HG03060 (cell line): ENCODE data around the gene CRYGD.
"Not testable (repeated sequence)": the region's sequence is repeated elsewhere in the genome, so short reads cannot be mapped to it uniquely, and the experiment has no call there.

Experiments
- ATAC-seq: cut with Tn5 transposase; IDR thresholded peaks from one replicate; pipeline ENCODE4 v1.9.1; 2021; ENCODE audit warnings: low read depth, moderate number of reproducible peaks; ENCODE audit not compliant: unreplicated experiment

CRYGD gene

DNA sequence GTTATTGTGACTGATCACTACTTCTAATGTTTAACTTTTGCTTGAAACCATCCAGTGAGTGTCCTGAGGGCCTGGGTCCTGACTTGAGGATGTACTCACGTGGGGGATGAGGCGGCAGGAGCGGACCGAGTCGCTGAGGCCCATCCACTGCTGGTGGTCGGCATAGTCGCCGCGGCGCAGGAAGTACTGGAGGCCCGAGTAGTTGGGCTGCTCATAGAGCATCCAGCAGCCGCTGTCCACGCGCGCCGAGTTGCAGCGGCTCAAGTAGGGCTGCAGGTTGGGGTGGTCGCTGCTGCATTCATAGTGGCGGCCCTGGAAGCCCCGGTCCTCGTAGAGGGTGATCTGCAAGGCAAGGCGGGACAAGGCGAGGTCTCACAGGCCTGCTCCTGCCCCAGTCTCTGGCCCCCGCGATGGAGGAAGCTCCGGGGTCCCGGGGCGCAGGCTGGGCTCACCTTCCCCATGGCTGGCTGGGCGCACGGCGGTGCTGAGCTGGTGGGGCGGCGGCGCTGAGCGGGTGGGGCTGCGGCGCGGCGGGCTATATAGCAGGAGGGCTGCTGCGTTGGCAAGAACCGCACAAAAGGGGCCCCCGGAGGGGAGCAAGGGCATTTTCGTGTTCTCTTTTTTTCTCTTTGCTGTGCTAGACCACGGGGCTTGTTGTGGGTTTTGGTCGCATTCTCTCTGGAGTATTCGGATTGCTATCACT is at the start of gene CRYGD:
Gene CRYGD, minus strand, starts transcription at position 512 of the 703 bp plus-strand sequence. Its CDS starts 51 bp downstream, at position 461.
- ATAC-seq, result not testable (repeated sequence)

DNA sequence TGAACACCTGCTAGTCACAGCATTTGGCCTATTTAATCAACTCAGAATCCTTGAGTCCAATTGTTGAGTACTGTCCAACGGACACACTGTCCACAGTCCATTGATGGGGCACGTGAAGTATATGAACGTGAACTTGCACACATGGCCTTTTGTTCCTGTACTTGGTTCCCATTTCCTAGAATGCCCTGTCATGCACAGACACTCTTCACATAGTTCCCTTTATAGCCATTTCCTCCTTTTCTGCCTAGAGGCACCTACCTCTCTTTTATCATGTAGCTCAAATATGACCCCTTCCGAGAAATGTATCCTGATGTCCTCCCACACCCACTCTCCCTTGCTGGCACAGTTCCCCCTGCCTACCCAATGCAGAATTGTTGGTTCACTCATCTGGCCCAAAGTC is 47.8 kb upstream of the CRYGD start:
- no peak for ATAC-seq

DNA sequence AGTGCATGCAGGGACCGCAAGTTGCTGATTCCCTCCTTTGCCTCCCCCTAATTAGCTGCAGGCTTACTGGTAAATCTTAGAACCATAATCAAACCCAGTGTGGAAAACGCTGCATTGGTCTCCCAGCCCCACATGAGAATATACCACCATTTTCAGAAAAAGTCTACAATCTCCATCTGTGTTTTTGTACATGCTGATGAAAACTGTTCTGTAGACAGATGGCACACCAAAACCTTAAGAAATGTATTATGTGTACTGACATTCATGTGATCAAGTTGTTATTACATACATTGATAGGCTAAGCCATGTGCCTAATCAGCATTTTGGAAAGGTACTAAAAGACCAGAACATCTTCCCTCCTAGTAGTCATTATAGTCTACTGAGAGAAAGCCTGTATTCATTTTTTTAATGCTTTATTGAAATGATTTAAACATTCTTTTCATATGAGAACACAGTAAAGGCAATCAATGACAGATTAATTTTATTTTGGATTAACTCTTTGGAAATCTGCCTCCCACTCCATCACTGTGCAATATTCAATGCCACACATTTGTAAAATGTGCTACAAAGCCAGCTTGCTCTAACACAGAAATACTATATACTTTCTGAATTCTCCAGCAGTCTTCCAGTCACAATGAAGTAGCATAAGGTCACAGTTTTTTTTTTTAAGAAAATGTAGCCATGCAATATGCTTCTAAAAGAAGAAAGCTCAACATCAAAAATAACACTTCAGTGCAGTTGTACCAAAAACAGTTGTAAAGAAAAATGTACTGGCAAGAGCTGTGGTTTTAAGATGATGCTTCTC is 40.8 kb upstream of the CRYGD start:
- no peak for ATAC-seq

DNA sequence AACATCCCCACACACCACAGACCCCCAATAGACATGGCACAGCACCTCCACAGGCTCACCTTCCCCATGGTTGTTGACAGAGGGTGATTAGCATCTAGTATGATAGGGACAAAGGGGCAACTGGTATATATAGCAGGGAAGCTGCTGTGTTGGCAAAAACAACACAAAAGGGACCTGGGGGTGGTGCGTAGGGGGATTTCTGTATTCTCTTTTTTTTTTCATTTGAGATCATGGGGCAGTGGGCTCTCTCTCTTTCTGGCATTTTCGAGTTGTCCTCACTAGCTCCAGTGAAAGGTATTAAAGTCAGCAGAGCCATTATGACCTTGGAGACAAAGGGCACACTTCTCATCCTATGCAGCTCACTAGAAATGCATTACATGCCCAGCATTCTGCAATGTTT is 39.2 kb upstream of the CRYGD start, which contains the start of gene CRYGA:
Gene CRYGA, minus strand, starts transcription at position 101 of the 400 bp plus-strand sequence. Its CDS starts 33 bp downstream, at position 68.
- no peak for ATAC-seq

DNA sequence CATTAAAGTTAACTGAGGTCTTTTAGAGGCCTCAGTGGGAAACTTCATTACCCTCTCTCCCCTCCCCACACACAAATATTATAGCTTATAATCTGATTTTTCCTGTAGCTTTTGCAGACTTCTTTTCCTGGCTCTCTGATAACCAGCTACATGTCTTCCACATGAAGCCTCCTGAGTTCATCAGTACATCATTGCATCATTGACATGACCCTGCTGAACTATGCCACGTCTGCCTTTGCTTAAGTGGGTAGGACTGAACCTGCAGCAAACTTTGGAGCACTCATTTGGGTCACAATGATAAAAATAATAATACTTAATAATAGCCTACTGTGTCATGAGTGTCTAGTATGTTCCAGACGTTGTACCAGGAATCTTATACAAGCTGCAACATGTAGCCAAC is 32.1 kb upstream of the CRYGD start:
- no peak for ATAC-seq

DNA sequence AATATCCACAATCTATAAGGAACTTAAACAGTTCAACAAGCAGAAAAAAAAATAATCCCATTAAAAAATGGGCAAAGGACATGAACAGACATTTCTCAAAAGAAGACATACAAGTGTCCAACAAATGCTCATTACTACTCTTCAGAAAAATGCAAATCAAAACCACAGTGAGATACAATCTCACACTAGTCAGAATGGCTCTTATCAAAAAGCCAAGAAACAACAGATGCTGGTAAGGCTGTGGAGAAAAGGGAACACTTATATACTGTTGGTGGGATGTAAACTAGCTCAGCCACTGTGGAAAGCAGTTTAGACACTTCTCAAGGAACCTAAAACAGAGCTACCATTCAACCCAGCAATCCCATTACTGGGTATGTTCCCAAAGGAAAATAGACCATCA is 28.8 kb upstream of the CRYGD start:
- ATAC-seq, result no peak

DNA sequence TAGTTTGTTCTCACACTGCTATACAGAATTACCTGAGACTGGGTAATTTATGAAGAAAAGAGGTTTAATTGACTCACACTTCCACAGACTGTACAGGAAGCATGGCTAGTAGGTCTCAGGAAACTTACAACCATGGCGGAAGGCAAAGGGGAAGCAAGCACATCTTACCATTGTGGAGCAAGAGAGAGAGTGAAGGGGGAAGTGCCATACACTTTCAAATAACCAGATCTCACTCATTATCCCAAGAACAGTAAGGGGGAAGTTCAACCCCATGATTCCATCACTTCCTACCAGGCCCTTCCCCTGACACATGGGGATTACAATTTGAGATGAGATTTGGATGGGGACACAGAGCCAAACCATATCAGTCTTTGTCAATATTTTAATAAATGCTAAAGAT is 26.6 kb upstream of the CRYGD start:
- no peak for ATAC-seq

DNA sequence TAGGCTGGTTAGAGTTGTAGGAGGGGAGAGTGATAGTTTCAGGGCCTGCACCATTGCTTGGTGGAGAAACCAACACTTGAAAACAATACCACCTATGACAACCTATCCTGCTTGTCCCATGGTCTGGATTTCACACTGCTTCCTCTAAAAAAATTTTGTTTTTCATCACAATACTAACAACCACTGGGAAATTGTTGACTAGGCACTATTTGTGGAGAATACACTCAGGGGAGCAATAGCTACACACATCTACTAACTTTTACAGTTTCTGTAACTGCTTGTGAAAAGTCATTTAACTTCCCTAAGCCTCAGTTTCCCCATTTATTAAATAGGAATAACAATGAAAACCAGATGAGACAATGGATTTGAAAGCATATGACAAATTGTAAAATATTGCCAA is 25.8 kb upstream of the CRYGD start:
- ATAC-seq, result no peak

DNA sequence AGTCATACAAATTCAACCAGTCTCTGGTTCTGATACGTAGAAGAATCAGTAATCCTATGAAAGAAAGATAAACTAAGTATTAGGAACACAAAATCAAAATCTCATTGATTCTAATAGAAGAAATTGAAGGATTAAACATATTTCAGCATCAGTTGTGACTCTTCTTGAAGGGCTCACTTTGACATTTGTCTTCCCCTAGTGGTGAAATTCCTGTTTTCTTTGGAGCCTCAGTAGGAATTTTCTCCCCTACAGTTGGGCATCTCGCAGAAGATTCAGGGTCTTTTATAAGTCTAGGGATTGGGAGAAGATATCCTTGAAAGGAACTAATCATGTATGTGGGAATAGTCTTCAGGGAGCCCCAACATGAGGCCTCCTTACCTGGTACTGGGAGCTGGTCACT is 24.5 kb upstream of the CRYGD start:
- ATAC-seq, result no peak

DNA sequence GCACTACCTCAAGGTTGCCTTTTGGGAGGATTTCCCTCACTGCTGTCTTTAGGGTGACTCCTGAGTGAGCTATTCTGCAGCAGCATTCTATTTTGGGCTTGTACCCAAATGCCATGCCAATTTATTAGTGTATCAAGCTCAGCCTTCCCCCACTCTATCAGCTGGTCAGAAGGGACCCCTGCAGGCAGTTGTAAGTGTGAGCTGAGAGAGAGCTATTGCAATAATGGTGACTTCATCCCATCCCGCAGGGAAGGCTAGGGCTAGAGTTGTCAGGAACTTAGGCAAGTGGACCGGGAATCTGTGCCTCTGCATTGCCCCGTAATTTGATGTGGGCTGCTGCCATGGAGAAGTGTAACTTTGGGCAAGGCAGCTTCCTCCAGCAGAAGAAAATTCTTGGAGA is 23.4 kb upstream of the CRYGD start:
- no peak for ATAC-seq

DNA sequence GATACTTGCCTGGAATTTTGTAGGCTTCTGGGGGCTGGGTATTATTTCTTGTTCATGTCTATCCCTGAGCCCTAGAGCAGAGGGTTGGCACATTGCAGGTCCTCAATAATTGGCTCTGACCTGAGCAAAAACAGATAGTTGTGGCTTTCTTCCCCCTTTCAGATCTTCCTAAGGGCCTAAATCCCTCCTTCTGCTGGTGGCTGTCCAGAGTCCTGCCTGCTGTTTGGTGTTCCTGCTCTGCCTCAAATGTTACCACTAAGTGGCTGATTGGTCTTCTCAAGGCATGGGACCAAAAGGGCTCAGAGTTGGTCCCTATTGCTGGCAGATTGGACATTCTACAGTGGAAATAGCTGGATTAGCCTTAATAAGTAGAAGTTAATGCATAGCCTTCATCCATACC is 22.7 kb upstream of the CRYGD start:
- no peak for ATAC-seq

DNA sequence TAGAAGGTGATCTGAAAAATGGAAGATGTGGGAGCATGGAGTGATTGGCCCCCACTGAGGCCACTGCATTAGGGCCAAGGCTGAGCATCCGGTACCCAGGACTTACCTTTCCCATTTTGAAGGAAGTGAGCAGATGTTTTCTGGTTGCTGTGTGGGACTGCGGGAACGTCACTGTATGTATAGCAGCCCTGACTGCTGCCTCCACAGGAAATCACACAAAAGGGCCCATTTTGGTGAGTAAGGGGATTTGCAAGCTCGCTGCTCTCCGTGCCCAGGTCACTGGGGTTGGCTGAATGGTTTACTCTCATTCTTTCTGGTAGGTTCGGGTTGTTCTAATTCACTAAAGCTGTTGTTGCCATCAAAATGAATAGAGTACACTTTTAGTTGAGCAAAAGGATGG is 21.7 kb upstream of the CRYGD start, which contains the start of gene CRYGB:
Gene CRYGB, minus strand, starts transcription at position 153 of the 400 bp plus-strand sequence. Its CDS starts 38 bp downstream, at position 115.
- ATAC-seq, result no peak

DNA sequence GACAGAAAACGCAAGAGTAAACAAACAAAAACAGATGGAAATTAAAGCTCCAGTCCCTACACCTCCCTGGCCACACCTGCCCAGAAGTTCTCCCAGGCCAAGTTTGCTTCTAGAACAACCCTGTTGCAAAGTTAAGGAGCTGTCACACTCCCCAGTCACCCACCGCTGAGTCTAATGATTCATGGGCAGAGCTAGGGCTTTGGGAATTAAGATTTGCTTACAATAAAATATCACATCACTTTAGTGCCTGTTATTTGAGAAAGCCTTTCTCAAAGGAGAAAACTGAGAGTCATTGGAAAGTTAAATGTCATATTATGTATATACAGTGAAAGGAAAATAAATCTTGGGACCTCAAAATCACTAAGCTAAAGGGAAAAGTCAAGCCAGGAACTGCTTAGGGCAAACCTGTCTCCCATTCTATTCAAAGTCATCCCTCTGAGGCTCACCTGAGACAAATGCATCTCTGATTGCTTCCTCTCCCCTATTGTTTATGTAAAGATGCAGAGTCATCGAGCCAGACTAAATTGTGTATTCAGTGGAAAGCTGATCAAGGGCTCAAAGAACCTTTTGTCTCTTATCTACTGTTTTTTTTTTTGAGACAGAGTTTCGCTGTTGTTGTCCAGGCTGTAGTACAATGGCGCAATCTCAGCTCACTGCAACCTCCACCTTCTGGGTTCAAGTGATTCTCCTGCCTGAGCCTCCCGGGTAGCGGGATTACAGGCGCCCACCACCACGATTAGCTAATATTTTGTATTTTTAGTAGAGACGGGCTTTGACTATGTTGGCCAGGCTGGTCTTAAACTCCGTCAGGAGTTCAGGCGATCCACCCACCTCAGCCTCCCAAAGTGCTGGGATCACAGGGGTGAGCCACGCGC is 18.8 kb upstream of the CRYGD start:
- ATAC-seq, result no peak

DNA sequence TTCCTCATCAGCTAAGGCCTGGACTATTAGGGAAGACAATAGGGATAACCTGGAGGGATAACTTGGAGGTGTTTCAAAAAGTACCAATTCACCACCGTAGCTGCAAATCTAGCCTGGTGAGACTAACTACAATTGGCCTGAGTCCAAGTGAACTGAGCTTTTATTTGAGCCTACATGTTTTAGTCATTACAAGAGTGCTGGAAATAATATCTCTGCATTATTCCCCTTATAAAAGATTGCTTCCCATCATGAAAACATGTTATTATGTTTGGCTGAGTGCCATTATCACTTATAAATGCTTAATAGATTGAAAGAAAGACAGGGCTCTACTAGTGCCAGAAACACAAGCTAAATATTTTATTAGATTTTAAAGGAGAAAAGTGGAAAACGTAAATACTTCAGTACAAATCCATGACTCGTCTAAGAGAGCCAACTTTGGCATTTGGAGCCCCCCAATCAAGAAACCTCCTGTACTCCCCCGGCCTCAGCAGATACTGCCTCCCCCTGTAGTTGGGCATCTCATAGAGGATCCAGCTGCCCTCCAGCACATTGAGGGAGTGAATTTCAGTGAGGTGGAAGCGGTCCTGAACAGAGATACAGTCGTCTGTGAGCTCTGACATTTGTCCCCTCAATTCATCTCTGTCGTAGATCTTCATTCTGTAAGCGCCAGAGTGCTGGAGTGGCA is 18.1 kb upstream of the CRYGD start:
- no peak for ATAC-seq

DNA sequence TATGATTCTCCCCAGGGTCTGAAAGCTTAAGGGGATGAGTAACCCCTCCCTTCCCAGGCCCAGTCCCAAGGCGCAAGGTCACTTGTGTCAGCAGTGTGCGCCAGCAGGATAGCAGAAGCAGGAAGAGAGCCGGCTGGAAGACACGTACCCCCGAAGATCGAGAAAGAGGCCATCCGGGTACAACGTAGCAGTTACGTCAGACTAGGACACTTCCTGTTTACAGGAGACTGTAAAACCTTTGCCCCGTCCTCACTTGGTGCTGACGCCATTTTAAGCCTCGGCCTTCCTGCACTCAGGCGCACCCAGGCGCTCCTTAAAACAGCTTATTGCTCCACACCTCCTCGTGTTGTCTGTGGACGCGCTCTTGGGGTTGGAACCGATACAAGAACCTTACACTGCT is 15.1 kb upstream of the CRYGD start:
- ATAC-seq, result no peak

DNA sequence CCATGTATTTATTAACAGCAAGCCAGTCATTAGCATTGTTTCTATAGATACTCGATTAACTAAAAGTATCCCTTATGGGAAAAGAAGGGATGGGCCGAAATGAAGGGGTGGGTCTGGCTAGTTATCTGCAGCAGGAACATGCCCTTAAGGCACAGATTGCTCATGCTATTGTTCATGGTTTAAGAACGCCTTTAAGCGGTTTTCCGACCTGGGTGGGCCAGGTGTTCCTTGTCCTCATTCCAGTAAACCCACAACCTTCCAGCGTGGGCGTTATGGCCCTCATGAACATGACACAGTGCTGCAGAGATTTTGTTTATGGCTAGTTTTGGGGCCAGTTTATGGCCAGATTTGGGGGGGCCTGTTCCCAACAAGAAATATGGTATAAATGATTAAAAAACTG is 14.0 kb upstream of the CRYGD start:
- not testable (repeated sequence) for ATAC-seq

DNA sequence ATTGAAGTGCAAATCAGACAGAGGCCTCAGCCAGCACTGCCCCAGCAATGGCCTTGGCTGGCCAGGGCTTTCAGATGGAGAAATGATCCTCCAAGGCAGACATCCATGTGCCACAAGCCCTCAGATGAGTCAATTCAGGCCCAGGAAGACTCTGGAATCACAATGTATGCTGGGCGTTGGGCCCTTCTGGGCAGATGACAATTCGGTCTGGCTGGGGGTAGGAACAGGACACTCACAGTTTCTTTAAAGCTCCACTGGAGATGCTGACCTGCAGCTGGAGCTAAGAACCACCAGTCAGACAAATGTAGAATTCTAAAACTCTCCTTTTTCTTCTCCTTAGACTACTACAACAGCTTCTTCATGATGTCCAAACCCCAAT is 12.4 kb upstream of the CRYGD start:
- ATAC-seq, result no peak

DNA sequence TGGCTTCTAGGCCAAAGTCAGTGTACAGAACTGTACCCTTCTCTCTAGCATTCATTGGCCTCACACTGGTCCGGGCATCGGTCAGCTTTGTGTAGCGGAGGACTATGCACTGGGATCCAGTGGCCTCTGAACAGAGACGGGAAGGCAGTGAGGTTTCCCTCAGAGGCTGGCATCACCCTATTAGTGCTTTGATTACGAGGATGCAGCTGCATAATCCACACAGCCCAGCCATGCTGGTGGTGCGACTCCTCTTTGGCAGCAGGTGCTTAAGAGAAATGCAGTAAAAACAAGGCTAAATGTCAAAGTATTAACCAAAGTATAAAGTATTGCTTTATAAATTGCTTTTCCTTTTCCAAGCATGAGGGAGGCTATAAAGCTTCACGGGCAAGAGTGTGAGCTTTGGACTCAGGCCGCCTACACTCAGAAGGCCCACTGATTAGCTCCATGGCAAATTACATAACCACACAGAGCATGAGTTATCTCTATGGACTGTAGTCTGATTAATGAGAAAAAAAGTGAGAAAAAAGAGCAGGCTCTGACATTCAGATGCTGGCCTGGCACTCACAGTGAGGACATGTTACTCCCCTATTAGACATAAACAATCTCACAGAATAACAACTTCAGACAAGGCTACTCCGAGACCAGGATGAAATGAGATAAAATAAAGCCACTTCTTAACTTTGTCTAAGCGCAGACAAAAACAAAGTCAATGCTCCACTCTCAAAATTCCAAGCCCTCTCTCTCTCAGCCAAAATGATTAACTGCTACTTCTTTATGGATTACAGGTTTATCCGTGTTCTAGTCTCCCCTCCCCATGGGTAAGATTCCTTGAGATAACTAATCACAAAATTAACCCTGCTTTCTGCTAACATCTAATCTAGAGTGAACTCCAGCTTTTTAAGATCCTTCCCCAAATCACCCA is 11.7 kb upstream of the CRYGD start:
- no peak for ATAC-seq

DNA sequence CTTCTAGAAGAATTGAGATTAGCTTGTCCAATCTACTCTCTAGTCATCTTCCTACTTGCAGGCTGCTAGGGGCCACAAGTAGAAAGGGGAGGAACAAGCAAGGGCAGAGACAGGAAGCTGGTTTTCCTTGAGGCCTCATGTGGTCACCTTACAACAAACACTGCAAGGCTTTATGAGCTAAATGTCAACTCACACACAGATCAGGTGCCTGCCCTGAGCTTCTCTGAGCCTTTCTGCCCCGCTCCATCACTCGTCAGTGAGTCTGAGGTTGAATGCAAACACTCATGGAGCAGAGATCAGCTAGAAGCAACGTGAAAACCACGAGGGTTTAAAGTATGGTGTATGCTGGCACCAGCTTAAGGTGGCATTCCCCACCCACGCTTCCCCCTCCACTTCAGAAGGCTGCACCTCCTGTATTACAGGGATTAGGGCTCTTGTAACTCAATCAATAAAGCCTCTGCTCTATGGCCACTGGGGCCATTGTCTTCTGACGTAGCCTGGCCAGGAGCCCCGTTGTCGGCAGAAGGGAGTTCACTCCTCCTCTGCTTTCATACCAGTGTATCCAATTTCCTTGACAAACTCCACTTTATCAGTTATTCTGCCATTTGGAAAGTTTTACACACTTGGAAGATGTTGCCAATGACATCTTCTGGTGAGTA is 10.7 kb upstream of the CRYGD start:
- ATAC-seq, result no peak
